HG03558 (cell line): Measurements from ENCODE around the gene NDUFV1.
A peak's percentile ranks its signal among the peaks of the same experiment; 100 is the strongest.
"Not testable (repeated sequence)": the region's sequence is repeated elsewhere in the genome, so short reads cannot be mapped to it uniquely, and the experiment has no call there.

Source experiments
- ATAC-seq: cut with Tn5 transposase; IDR thresholded peaks from one replicate; pipeline ENCODE4 v1.9.1; 2021; ENCODE audit warnings: moderate number of reproducible peaks; ENCODE audit not compliant: unreplicated experiment; ENCODE audit errors: extremely low read depth

NDUFV1 gene

DNA sequence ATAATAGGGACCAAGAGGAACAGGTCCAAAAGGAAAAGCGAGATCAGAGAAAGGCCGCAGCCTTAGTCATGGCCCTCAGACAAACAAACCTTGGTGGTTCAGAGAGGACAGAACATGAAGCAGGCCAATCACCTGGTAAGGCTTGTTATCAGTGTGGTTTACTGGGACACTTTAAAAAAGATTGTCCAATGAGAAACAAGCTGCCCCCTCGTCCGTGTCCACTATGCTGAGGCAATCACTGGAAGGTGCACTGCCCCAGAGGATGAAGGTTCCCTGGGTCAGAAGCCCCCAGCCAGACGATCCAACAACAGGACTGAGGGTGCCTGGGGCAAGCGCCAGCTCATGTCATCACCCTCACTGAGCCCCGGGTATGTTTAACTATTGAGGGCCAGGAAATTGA is 16.2 kb downstream of the NDUFV1 start:
- ATAC-seq = not testable (repeated sequence)

DNA sequence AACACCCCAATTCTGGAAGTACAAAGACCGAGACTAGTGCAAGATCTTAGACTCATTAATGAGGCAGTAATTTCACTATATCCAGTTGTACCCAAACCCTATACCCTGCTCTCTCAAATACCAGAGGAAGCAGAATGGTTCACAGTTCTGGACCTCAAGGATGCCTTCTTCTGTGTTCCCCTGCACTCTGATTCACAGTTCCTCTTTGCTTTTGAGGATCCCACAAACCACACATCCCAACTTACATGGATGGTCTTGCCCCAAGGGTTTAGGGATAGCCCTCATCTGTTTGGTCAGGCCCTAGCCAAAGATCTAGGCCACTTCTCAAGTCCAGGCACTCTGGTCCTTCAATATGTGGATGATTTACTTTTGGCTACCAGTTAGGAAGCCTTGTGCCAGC is 17.1 kb downstream of the NDUFV1 start:
- ATAC-seq = not testable (repeated sequence)

DNA sequence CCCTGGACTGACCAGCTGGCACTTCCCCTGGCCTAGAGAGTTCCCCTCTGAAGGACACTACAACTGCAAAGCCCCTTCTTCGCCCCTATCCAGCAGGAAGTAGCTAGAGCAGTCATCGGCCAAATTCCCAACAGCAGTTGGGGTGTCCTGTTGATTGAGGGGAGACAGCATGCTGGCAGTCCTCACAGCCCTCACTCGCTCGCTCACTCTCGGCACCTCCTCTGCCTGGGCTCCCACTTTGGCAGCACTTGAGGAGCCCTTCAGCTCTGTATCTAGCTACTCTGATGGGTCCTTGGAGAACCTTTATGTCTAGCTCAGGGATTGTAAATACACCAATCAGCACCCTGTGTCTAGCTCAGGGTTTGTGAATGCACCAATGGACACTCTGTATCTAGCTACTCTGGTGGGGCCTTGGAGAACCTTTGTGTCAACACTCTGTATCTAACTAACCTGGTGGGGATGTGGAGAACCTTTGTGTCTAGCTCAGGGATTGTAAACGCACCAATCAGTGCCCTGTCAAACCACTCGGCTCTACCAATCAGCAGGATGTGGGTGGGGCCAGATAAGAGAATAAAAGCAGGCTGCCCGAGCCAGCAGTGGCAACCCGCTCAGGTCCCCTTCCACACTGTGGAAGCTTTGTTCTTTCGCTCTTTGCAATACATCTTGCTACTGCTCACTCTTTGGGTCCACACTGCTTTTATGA is 19.5 kb downstream of the NDUFV1 start:
- ATAC-seq = not testable (repeated sequence)

DNA sequence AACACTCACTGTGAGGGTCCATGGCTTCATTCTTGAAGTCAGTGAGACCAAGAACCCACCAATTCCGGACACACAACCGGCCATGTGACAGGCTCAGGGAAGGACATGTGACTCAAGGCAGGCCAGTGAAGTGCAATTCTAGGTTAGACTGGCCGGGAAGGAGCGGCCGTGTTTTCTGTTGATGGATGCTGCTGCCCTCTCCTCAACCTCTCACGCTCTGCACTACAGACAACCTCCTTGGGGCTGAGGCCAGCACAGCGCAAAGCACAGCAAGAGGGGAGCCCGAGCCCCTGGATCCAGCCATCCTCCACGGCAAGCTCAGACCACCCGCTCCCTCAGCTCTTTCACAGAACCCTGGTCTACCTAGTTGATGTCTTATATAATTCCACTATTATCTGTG is 20.2 kb downstream of the NDUFV1 start:
- ATAC-seq = no peak

DNA sequence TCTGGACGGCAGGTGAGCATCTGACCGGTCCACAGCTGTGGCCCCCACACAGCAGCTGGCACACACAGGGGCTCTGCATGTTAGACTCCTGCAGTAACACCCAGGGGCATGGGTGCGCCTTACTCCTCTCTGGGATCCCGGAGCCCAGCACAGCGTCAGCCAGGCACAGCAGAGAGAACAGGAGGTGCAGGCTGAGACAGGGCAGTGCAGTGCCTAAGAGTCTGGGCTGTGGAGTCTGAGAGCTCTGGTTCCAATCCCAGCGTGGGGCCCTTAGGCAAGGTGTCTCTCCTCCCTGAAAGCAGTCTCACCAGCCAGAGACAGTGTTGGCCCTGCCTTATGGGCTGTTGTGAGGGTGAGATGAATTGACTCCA is 20.7 kb downstream of the NDUFV1 start:
- ATAC-seq = no peak

DNA sequence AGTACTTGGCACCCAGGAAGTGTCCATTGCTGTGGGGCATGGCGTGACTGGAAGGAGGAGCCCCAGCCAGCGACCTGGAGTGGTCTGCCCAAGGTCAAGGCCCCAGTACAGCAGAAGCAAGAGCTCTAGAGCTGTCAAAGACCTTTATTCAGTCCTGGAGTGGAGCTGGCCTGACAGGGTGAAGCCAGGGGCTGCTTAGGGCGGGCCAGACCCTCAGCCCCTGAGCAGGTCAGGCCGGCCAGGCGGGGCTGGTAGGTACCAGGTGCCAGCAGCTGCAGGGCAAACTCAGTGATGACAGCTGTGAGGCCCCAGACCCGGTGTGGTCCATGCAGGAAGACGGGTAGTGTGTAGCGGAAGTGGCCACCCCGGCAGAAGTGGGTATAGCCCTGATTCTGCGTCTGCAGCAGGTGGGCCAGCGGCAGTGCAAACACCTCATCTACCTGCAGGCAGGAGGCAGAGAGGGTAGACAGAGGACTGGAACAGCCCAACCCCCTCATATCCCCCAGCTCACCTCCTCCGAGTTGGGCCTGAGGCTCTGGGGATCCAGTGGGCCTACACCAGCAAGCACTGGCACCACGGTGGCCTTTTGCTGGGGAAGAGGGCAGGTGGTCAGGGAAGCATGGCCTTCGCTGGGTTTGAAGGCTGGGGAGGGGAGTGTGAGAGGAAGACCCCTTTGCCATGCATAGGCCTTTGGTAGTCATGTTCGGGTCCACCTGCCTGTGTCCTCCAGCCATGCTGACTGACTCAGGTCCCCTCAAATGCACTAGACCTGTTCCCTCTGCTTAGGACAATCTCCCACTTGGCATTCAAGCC is 21.3 kb downstream of the NDUFV1 start:
- ATAC-seq = no peak

DNA sequence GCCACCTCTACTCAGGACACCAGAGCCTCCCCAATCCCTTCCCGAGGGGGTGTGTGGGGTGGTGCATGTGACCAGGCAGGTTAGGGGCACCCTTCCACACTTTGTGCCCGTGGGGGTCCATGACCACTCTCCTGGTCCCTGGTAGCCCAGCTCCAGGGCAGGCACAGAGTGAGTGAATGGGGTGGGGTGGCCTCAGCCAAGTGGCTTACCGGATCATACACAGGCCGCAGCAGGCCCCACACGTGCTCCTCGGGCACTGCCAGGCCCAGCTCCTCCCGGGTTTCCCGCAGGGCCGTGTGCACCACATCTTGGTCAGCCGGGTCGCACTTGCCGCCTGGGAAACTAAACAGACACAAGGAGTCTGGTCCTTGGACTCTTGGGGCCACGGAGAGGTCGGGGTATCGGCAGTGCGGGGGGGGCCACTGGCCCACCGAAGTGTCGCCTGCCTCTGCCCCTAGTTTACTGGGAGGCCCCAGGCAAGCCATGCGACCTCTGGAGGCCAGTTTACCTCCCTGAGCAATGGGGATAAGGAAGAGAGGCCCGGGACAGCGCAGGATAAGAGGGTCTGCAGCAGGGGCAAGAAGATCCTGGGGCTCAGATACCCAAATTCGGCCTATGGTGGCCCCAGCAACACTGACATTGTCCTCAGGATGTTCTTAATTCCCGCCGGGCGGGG is 22.1 kb downstream of the NDUFV1 start:
- no peak for ATAC-seq

DNA sequence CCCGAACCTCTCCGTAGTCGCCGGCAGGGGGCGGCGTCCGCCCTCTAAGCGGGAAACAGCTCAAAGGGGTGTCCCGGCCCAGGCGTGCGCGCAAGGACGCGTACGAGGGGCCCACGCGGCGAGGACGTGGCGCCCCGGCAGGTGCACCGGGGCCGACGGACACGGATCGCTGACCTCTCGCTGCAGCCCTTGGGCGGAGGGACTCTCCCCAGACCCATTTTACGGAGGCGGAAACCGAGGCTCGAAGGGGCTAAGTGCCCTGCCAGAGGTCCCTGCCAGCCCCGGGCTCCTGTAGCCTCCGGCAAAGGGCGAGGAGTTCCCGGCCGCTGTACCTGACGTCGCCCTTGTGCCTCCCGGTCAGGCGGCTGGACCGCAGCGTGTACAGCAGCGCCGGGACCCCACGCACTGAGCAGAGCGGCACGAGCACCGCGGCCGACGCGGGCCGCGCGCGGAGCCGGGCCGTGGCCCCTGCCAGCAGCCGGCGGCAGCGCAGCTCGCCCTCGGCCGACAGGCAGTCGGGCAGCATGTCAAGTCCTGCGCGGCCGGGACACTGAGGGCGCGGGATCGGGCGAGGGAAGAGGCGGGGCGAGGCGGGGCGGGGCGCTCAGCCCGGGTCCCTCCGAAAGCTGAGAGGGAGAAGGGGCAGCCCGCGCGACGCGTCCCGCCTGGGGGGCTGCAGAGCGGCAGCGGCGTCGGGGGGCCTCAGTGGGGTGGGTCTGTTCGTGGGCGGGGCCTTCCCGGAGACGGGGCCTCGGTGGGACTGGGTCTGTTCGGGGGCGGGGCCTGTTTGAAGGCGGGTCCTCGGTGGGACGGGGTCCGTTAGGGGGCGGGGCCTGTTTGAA is 22.9 kb downstream of the NDUFV1 start, which contains the start of gene NUDT8:
TSS of gene NUDT8 (minus strand) at position 552 of the 842 bp plus-strand sequence. CDS start at position 526, 26 bp downstream.
- ATAC-seq = no peak

DNA sequence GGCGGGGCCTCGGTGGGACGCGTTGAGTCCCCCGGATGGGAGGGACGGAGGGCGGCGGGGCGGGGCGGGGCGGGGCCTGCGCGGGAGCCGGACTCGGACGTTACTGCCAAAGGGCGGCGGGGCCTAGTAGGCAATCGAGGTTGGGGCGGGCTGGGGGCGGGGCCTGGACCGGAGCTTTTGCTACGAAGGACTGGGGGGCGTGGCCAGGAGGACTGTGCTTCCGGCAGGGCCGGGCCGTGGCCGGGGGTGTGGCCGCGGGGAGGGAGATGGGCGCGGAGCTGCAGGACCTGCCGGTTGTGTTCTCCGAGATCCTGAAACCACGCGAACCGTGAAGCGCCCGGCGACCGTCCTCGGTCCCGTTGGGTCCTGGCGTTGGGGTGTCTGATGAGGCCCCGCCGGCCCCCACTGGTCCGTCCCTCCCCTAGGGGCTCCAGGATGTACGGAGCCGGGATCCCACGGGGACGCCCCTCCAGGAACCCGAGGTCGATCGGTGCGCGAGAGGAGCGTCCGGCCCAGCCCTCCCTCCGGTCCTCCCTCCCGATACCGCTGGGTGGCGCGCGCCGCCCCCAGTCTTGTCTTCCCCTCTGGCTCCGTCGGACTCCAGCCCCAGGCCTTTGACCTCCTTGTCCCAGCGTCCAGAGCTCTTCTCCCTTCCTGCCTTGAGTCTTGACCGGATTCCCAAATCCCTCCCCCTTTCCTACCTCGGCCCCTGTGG is 23.6 kb downstream of the NDUFV1 start:
- peak; percentile 32 for ATAC-seq

DNA sequence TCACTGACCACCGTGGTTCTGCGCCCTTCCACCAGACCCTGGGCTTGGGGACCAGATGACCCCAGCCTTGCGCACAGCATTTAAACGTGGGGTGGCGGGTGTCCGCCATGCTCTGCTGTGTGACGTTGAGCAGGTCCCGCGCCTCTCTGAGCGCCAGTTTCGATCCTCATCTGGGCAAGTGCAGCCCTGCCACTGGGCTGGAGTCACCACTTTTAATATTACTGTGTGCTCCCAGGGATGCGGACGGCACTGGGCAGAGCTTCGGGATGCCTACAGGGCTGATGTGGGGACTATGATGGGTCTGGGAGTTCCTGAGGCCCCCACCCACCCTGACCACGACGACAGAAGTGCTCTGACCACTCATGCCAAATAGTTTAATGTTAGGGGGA is 24.2 kb downstream of the NDUFV1 start:
- ATAC-seq = no peak

DNA sequence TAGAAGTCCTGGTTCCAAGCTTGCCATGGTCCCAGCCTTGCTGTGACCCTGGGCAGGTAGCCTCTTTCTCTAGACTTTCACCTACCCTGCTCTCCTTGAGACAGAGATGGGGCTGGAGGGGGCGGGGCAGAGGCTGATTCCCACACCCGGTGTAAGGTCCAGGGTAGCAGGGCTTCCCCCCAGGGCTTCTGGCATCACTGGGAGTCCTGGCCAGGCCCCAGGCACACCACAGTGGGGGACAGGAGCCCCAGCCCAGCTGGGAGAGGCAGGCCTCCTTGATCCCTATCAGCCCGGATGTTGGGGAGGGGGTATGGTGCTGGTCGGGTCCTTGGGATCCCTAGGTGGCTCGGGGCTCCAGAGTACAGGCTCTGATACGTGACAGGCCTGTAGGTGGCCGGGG is 24.7 kb downstream of the NDUFV1 start:
- no peak for ATAC-seq

DNA sequence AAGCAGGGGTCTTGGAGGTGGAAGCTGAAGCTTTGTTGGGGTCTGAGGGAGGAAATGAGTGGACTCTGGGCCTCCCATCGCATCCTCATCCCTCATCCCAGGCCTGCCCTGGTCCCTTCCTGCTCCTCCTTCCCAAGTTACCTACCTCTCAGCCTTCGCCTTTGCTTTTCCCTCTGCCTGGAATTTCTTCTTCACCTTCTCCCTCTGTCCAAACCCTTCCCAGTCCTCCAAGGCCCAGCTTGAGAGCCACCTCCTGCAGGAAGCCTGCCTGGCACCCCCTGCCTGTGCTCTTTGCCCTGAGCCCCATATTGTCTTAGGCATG is 25.1 kb downstream of the NDUFV1 start:
- ATAC-seq = no peak

DNA sequence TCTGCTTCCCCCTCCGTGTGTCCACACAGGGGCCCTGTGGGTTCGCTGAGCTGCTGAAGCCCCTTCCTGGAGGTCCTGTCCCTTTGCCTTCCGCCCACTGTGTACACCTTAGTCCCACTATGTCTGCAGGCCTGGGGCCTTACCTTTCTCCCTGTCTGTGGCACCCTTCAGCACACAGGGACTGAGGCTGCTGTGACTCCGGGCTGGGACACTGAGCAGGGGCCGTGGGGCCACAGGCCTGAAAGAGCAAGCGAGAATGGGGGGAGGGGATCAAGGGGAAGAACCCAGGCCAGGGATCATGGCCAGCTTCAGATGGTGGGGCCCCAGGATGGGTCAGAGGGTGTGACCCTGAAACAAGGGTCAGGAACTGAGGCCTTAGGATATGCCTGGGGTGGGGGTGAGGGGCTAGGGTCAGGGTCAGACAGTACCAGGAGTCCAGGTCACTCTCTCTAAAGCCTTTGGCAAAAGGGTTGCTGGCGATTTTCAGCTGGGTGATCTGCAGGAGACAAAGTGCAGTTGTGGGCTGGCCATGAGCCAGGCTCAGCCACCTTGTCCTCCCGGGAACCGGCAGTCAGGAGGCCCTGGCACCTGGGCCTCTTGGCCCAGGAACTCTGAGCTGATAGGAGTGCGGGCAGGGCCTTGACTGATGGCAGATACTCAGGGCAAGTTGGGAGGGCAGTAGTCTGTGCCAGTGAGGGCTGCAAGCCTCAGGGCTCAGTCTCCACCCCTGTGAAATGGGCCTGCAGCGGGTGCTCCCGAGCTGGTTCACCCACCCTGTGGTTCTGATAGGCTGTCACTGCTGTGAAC is 25.6 kb downstream of the NDUFV1 start:
- ATAC-seq = no peak

DNA sequence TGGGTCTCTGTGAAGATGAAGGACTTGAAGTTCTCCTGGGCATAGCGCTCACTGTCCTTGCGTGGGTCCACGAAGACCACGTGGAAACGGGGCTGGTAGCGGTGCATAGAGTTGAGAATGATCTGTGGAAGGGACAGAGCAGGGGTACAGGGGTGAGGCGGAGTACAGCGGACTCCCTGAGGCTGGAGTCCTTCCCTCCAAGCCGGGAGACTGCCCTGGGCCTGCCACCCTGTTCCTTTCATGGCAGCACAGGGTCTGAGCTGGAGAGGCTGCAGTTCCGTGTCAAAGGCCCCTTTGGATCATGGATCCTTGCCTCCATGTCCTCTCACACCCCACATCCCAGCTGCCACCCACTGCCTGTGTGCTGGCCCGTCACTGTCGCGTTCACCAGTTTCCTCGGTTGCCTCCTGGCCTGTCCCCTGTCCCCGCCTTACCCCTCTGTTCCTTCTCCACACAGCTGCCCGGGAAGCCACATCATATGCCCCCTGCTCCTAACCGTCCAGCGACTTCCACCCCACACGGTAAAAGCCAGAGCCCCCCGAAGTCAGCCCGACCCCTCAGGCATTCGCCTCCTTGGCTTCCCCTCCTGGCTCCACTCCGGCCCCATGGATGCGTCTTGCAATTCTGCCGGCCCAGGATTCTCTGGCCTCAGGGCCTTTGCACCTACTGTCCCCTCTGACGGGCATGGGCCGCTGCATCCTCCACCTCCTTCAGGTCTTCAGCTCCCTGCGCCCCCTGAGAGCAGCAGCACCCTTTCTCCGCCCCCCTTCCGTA is 26.4 kb downstream of the NDUFV1 start:
- ATAC-seq = no peak

DNA sequence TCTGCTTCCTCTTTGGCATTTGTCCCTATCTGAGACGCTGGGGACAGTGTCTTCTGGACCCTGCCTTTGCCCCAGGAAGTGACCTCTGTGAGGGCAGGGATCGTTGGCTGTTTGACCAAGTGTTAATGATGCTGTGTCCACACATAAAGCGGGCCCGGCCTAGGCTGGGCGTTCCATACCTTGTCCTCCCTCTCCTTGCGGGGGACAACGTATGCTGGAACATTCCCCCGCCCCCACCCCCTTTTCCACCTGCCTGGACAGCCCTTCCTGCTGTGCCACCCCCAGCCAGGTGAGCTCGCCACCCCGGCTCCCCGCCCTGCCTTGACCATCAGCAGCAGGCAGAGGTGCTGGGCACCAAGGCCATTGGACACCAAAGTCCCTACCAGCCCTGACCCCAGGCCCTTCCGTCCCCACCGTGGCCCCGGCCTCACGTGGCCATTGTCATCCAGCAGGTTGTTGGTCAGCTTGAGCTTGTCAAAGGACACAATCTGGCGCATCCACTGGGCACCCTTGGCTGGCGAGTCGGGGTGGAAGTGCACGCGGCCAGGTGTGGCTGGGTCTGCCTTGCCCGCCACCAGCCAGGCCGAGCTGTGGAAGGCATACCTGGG is 27.1 kb downstream of the NDUFV1 start:
- ATAC-seq = no peak

DNA sequence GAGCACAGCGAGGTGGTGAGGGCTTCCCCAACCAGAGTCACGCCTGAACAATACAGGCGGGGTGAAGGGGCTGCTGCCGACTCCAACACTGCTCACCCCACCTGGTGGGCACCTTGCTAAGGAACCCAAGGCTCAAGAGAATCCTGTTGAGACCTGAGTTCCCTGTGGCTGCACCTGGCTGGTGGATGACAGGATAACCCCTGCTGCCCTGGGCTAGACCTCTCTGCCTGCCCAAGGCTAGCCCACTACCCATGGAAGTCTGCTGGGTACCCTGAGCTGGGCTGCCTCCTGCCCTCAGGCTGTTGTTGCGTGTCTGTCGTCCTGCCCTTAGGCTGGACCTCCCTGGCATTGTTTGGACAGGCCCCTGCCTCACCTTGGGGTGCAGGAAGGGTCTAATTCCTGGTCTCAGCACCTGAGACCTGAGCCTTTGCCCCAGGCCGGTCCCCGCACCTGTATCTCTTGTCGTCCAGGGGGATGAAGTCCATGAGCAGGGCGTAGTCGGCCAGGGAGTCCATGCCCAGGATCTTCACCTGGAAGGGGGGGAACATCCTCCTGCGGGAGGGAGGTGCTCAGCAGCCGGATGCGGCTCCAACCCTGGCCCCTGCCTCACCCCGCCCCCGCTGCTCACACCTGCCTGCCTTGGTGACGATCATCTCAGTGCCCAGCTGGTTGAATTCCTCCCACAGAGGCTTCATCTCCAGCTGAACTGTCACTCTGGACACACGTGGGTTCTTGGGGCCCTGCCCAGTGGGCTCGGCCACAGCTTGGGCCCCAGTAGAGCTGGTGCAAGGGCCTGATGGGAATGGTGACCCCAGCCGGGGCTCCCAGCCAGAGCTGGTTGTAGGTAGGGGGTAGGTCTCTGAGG is 27.9 kb downstream of the NDUFV1 start:
- no peak for ATAC-seq

DNA sequence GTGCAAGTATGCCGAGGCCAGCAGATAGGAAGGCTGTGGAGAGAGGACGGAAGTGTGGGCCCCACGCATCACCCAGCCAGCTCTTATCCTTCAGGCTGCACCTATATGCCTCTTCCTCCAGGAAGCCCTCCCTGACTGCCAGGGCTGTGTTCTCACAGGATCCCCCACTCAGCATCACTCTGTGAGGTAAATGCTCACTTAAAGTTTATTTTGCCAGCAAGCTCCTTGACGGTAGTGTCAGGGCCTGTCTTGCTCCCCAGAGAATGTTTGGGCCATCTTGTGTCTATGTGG is 28.4 kb downstream of the NDUFV1 start:
- ATAC-seq = no peak
